Fibroblast of lung (primary cell): ENCODE results near the gene PFKFB2.

Experiments used
- CTCF ChIP-seq, 2 donors: IDR thresholded peaks in 1 of 2; conservative IDR thresholded peaks in 1 of 2; 1 replicate in 1 of 2; 2 replicates in 1 of 2; pipeline ENCODE4 v1.5.1; 2011 to 2012; ENCODE audit warnings: low read length in 2 of 2, control low read depth in 1 of 2, inconsistent platforms in 1 of 2, low read depth in 1 of 2, mild to moderate bottlenecking in 1 of 2
- EZH2 ChIP-seq: IDR thresholded peaks from 2 replicates; pipeline ENCODE4 v1.5.1; 2012; ENCODE audit warnings: low read length, control low read depth, mild to moderate bottlenecking; ENCODE audit errors: missing control alignments

GRCh38 chr1:207059881-207060280 lies 6.8 kb downstream of the PFKFB2 start:
- TF ChIP-seq CTCF (conservative IDR thresholded peaks at IDR 0.05 in 1 of 2, IDR thresholded peaks at IDR 0.05 in 1 of 2; ENCODE audit: low read depth in 1 of 2, low read length in 2 of 2), result no peak
- TF ChIP-seq EZH2, result no peak
